Hepatocyte (in vitro differentiated cells): ENCODE results near the gene DENND5B. TPM values are rescaled to one million over a fixed set of nuclear protein-coding genes. Genes with fewer than 3 reads are reported as not detected.

ENCODE experiments used
- DNase-seq: peaks from one replicate; pipeline ENCODE4 v3.0.0-alpha.2; 2016; ENCODE audit warnings: low spot score
- H2AFZ ChIP-seq: fragments of 200-600 bp; sonication (generic); 2 replicates; pipeline ENCODE4 v1.6.0; 2016; ENCODE audit warnings: antibody characterized with exemption, mild to moderate bottlenecking
- H3K27ac ChIP-seq: fragments of 200-600 bp; sonication (generic); 2 replicates; pipeline ENCODE4 v1.5.1; 2016; ENCODE audit warnings: mild to moderate bottlenecking
- H3K27me3 ChIP-seq: fragments of 200-600 bp; sonication (generic); 2 replicates; pipeline ENCODE4 v1.6.1; 2016
- H3K36me3 ChIP-seq: fragments of 200-600 bp; sonication (generic); replicated peaks from 2 replicates; pipeline ENCODE4 v1.5.1; 2016; ENCODE audit warnings: low read depth; ENCODE audit not compliant: insufficient read depth
- H3K4me1 ChIP-seq: fragments of 200-600 bp; sonication (generic); 2 replicates; pipeline ENCODE4 v1.5.1; 2016; ENCODE audit warnings: mild to moderate bottlenecking, moderate library complexity; ENCODE audit not compliant: insufficient read depth
- H3K4me2 ChIP-seq: fragments of 200-600 bp; sonication (generic); 2 replicates; pipeline ENCODE4 v1.6.0; 2016
- H3K4me3 ChIP-seq: fragments of 200-600 bp; sonication (generic); 2 replicates; pipeline ENCODE4 v1.5.1; 2016; ENCODE audit warnings: mild to moderate bottlenecking
- H3K79me2 ChIP-seq: fragments of 200-600 bp; sonication (generic); 2 replicates; pipeline ENCODE4 v1.6.0; 2017; ENCODE audit warnings: mild to moderate bottlenecking
- H3K9me2 ChIP-seq: fragments of 200-600 bp; sonication (generic); replicated peaks from 2 replicates; pipeline ENCODE4 v1.6.0; 2017; ENCODE audit warnings: mild to moderate bottlenecking; ENCODE audit not compliant: insufficient read depth
- H3K9me3 ChIP-seq: fragments of 200-600 bp; sonication (generic); 2 replicates; pipeline ENCODE4 v1.5.1; 2016; ENCODE audit warnings: low read depth, mild to moderate bottlenecking
- H4K20me1 ChIP-seq: fragments of 200-600 bp; sonication (generic); 2 replicates; pipeline ENCODE4 v1.6.0; 2016; ENCODE audit warnings: mild to moderate bottlenecking; ENCODE audit not compliant: insufficient read depth, poor library complexity, severe bottlenecking
- EZH2 ChIP-seq: fragments of 200-600 bp; sonication (generic); IDR thresholded peaks from 2 replicates; pipeline ENCODE4 v1.6.1; 2016; ENCODE audit warnings: antibody characterized with exemption, mild to moderate bottlenecking, borderline replicate concordance
- EZH2phosphoT487 ChIP-seq: fragments of 200-600 bp; sonication (generic); IDR thresholded peaks from one replicate; pipeline ENCODE4 v1.6.1; 2018; ENCODE audit warnings: antibody characterized with exemption, mild to moderate bottlenecking, low read depth, moderate library complexity; ENCODE audit not compliant: unreplicated experiment, severe bottlenecking
- WGBS: methylation state at CpG from one replicate; pipeline ENCODE4 v1.1.6; 2016; ENCODE audit warnings: low lambda C conversion rate; ENCODE audit errors: missing lambda C conversion rate; 5-methylcytosine and 5-hydroxymethylcytosine counted together
- polyA plus RNA-seq: library from polyadenylated mRNA; unstranded; fragments of >200 nt; fragmentation: Nextera tagmentation; extraction: Ambion mirVana; gene quantifications from 2 replicates; pipeline ENCODE4 v1.2.1, GENCODE V29; 2016
- total RNA-seq: library from RNA; depleted of rRNA; stranded (reverse); fragments of >200 nt; gene quantifications from 2 replicates; pipeline ENCODE4 v1.2.3, GENCODE V29; 2014
- TF ChIP-seq, protein P1 (sequence below): fragments of 200-600 bp; sonication (generic); IDR thresholded peaks from 2 replicates; pipeline ENCODE4 v1.5.1; 2016; ENCODE audit warnings: antibody characterized with exemption, mild to moderate bottlenecking; ENCODE audit not compliant: poor library complexity

Gene DENND5B
- total and polyA plus RNA-seq, 2 experiments from 2014 or later = 10.4 to 24.9 TPM

DNA sequence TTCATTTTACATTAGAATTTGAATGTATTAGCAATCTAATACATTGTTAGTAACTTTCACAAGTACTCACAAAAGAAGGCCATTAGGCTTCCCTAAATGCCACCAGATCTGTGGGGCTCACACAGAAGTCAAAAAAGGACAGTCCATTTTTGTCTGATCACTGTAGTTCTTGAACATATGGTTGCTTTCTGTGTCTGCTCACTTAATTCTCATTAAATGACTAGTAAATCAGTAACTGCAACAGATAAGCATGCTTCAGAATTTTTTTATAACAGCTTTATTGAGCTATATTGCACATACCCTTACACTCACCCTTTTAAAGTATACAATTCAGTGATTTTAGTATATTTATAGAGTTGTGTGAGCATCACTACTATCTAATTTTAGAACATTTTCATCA, 71.4 kb downstream of the DENND5B start:
- no peak for DNase-seq
- Histone ChIP-seq H4K20me1 (peaks cover 27% of the 10 kb centered on the region), H3K4me1 (peaks cover 28% of the 10 kb centered on the region), H3K9me3 (no peaks in the 10 kb centered on the region), H3K79me2 (peaks cover 62% of the 10 kb centered on the region), H2AFZ (no peak overlapping the region), H3K36me3 (no peaks in the 10 kb centered on the region), H3K9me2 (no peaks in the 10 kb centered on the region), H3K27me3 (no peaks in the 10 kb centered on the region), H3K4me3 (no peak overlapping the region), H3K4me2 (no peak overlapping the region), H3K27ac (peak overlapping the region; percentile 66)
- TF ChIP-seq, protein P1, sequence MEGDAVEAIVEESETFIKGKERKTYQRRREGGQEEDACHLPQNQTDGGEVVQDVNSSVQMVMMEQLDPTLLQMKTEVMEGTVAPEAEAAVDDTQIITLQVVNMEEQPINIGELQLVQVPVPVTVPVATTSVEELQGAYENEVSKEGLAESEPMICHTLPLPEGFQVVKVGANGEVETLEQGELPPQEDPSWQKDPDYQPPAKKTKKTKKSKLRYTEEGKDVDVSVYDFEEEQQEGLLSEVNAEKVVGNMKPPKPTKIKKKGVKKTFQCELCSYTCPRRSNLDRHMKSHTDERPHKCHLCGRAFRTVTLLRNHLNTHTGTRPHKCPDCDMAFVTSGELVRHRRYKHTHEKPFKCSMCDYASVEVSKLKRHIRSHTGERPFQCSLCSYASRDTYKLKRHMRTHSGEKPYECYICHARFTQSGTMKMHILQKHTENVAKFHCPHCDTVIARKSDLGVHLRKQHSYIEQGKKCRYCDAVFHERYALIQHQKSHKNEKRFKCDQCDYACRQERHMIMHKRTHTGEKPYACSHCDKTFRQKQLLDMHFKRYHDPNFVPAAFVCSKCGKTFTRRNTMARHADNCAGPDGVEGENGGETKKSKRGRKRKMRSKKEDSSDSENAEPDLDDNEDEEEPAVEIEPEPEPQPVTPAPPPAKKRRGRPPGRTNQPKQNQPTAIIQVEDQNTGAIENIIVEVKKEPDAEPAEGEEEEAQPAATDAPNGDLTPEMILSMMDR = no peak
- no peak for TF ChIP-seq EZH2
- TF ChIP-seq EZH2phosphoT487 = no peak

DNA sequence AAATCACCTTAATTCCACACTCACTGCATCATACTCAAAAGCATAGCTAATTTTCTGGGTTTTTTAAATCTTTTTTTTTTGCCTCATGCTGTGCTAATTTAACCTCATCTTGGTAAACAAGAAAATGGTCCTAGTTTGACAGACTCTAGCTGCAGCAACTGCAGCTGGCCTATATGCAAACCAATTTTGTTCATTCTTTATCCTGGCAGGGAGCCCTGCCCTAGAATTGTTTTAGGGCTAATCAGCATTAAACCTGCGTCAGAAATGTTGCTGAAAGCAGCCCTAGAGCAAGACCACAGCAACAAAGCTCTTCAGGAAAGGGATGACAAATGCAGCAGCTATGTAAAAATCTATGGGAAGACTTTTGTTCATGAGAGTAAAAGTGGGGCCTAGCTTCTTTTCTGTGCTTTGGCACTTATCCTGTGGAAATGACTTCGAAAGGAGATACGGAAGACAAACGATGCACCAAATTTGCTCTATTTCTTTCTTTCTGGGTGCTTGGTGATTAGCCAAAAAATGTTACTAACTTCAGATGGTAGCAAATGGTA, 72.2 kb downstream of the DENND5B start:
- Histone ChIP-seq H2AFZ (no peak overlapping the region), H3K4me2 (no peak overlapping the region), H3K27ac (peak overlapping the region; percentile 66)

DNA sequence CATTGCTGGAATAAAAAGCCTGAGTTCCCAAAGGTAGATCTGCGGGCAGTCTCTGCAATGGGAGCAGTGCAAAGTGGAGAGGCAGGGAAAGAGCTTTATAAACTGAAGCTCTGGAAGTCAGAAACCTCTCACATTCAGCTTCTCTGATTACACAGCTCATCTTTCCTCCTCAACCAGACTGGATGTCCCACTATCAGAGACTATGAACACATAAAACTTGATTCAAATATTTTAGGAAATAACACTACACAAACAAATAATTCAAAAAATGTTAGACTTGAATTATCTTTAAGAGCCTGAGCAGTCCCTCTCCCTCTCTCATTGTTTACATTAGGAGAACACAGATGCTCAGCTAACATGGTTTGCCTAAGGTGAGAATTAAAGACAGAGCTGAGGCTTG, 72.9 kb downstream of the DENND5B start:
- Histone ChIP-seq H3K27ac (peak overlapping the region; percentile 66), H3K4me1 (peaks cover 28% of the 10 kb centered on the region), H3K9me2 (no peaks in the 10 kb centered on the region), H2AFZ (no peak overlapping the region), H3K27me3 (no peaks in the 10 kb centered on the region), H3K9me3 (no peaks in the 10 kb centered on the region), H3K4me2 (no peak overlapping the region), H3K36me3 (no peaks in the 10 kb centered on the region), H4K20me1 (peaks cover 27% of the 10 kb centered on the region), H3K4me3 (no peak overlapping the region), H3K79me2 (peaks cover 61% of the 10 kb centered on the region)
- no peak for DNase-seq
- TF ChIP-seq, protein P1 = no peak
- TF ChIP-seq EZH2phosphoT487 (no peak), EZH2 (no peak)
- WGBS = 53% methylated on average over 1 of the region's 1 CpG

More for the DNA sequence above, 72.2 kb downstream of the DENND5B start:
- Histone ChIP-seq H3K79me2 (peaks cover 62% of the 10 kb centered on the region), H3K9me2 (no peaks in the 10 kb centered on the region), H3K27me3 (no peaks in the 10 kb centered on the region), H3K9me3 (no peaks in the 10 kb centered on the region), H3K4me1 (peaks cover 28% of the 10 kb centered on the region), H3K36me3 (no peaks in the 10 kb centered on the region), H3K4me3 (no peak overlapping the region), H4K20me1 (peaks cover 27% of the 10 kb centered on the region)
- TF ChIP-seq, protein P1 = no peak
- TF ChIP-seq EZH2phosphoT487 (no peak), EZH2 (no peak)
- DNase-seq = peak; percentile 58
- 37% methylated on average over 4 of the region's 4 CpGs for WGBS

DNA sequence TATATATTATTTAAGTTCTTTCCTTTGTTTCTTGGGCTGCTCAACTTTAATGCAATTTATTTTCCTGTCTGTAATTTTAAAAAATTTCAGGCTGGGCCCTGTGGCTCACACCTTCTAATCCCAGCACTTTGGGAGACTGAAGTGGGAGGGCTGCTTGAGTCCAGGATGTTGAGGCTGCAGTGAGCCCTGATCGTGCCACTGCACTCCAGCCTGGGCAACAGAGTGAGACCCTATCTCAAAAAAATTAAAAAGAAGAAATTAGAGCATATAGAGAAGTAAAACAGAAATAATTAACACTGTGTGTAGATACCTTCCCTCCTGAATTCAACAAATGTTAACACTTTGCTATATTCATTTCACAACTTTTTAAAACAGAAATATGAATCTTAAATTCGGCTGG, 74.2 kb downstream of the DENND5B start:
- no peak overlapping the region for H2AFZ ChIP-seq
- H3K27ac ChIP-seq = no peak overlapping the region
- H3K79me2 ChIP-seq = peaks cover 63% of the 10 kb centered on the region
- H3K27me3 ChIP-seq = no peaks in the 10 kb centered on the region
- H3K4me1 ChIP-seq = peaks cover 24% of the 10 kb centered on the region
- H3K4me2 ChIP-seq = no peak overlapping the region
- H3K36me3 ChIP-seq = no peaks in the 10 kb centered on the region
- no peak for DNase-seq
- H3K9me3 ChIP-seq = no peaks in the 10 kb centered on the region
- WGBS = 92% methylated on average over 2 of the region's 2 CpGs
- H4K20me1 ChIP-seq = peaks cover 23% of the 10 kb centered on the region
- H3K9me2 ChIP-seq = no peaks in the 10 kb centered on the region
- no peak overlapping the region for H3K4me3 ChIP-seq
- no peak for TF ChIP-seq EZH2phosphoT487
- TF ChIP-seq, protein P1 = no peak
- TF ChIP-seq EZH2 = no peak
